Islet precursor cell (in vitro differentiated cells): ENCODE measurements around the gene ACOXL.
"Not testable (repeated sequence)": the region's sequence is repeated elsewhere in the genome, so short reads cannot be mapped to it uniquely, and the experiment has no call there.

ENCODE experiments used
- DNase-seq: peaks from one replicate; pipeline ENCODE4 v3.0.0-alpha.2; 2018

The ACOXL gene

DNA sequence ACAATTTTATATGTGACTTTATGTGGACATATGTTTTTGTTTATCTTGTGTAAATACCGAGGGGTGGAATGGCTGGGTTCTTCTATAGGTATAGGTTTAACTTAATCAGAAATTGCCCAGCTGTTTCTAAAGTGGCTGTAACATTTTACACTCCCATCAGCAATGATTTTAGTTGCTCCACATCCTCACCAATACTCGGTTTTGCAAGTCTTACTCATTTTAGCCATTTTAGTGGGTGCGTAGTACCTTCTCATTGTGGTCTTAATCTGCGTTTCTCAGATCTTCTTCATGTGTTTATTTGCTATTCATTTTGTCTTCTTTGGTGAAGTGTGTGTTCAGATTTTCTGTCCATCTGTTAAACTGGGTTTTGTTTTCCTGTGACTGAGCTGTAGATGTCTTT lies 292.9 kb downstream of the ACOXL start:
- no peak for DNase-seq

DNA sequence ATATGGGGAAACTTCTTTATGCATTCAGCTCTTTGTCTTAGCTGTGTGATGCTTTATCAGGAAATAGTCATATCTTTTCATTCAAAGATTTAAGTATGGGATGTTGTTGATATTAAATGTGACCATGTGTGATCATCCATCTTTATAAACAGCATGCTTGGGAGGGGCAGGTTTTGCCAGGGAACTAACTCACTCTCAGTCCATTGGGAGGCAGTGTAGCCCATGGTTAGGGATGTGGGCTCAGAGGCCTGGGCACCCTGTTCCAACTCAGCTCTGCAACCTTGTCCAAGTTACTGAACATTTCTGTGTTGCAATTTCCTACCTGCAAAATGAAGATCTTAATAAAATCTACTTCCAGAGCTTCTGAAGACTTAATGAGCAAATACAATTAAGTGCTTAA lies 296.3 kb downstream of the ACOXL start:
- no peak for DNase-seq

DNA sequence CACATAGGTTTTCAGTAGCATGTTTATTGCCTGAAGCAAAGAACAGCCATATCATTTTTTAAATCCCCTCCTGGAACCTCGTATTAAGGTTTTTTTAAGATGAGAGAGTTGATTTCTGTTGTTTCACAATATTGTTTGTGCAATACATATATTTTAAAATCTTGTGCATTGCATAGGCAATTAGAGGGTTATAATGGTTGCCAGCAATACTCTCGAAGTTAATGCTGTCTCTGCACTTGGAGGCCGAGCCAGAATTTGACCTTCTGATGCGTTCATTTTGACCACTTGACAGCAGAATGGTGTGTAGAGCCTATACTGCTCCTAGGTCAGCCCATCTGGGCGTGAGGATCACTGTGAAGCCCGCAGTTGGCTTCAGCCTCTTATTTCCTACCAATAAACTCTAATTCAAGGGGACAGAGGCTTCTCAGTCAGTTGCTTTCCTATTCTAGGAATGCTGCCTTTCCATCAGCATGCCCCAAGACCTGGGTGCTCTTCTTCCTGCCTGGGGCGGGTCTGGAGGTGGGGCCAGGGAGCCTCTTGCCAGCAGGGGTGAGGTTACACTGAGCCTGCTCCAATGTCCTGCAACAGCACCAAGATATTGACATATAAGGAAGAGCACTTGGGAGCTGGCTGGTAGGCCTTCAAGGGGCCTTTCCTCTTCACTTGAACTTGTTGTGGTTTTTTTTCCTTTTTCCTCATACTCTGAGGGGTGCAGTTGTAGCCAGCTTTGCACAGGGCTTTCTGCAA lies 297.0 kb downstream of the ACOXL start:
- DNase-seq = peak; percentile 88

DNA sequence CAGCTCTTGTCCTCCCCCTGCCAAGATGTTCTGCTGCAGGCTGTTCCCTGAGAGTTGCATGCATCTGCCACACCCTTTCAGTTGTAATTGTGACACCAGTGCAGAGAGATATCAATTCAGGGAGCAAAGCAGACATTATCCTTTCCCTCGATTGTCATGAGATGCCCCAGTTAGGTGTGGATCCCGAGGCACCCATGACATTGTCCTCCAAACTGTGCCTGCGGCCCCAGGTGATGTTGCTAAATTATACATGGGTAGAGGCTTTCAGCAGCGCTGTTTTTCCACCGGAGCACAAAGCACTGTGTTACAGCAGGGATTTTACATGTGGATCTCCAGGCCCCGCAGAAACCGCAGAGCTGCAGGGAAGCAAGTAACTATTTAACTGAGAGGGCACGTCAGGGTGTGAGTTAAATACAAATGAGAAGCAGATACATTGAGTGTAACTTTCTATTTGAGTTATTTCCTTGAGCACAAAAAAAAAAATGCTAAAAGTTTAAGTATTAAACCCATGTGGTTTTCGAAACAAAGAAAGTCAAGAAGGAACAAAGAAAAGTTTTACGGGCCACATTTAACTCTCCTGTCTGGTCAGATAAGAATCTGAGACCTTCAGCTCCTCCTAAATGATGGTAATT lies 298.0 kb downstream of the ACOXL start:
- DNase-seq = peak; percentile 78

DNA sequence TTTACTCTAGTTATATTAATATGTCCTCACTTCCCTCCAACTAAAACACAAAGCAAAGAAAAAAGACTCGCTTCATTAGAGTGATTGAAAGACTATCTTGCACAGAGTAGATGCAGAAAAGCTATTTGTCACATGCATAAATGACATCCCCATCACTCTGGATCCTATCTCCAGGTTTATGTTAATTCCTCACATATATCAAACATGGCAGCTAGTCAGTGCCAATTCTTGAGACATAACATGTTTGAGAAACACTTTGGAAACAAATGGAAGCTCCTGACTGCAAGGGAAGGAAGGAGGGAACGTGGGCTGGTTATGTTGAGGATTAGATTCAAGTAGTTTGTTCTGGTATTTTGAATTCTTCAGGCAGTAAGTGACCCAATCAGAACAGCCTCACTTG lies 298.6 kb downstream of the ACOXL start:
- DNase-seq = no peak

DNA sequence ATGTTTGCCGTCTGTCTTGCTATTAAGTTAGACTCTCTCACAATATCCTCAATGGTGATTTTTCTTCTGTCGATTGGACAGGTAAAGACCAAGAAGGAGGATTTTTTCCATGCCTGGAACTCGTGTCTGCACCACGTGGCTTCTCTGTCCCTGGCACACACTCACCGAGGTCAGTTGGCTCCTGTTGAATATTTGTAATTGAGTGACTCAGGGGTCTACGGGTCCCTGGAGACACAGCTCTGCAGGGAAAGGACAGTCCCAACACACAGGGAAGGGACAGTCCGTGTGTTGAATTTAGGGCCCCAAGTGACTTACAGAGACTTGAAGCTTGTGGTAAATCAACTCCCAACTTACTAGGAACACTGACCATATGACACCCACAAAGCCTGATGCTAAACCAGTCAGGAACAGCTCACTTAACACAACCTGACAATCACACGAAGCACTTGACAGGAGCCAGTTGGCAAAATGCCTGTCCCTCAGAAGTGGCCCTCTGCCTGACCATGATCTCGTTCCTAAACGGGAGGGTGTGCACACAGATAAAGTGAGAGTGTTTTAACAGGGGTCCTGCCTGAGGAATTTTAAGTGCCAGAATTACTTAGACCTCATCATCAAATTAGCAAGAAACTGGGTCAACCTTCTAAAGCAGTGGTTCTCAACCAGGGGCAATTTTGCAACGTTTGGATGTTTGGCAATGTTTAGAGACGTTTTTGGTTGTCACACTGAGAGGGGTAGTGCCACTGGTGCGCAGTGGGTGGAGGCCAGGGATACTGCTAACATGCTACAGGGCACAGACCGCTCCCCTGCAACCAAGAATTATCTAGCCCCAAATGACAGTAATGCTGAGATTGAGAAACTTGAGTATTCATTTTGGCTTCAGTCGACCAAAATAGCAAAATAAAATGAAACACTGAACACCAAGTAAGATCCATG lies 299.4 kb downstream of the ACOXL start:
- peak; percentile 64 for DNase-seq

DNA sequence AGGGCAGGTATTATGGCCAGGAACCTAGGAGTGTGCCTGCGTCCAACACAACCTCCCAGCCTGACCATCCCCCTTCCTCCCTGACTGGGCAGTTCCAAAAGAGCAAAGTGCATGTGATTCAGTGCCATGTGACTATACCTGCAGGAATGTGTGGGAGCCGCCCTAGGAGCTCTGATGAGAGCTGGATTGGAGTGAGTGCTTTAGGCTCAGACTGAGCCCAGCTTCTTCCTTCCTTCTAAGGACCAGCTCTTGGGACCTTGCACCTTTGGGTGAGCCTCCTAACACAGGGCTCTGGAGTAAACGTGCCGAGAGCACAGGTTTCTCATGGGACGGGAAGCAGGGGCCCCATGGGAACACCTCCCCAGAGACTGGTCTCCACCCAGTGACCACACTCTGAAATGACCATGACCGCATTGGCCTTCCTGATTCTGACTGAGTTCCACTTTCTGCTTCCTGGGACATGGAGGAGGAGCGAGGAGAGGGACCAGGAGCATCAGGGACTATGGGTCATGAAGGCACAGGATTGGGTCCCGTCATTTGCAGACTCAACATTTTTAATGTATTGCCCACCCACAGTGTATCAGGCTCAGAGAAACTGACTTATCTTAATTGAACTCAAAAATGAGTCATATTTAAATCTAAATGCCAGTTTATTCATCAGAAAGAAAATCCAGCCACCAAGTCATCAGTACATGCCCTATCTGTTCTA lies 300.5 kb downstream of the ACOXL start:
- peak; percentile 89 for DNase-seq

DNA sequence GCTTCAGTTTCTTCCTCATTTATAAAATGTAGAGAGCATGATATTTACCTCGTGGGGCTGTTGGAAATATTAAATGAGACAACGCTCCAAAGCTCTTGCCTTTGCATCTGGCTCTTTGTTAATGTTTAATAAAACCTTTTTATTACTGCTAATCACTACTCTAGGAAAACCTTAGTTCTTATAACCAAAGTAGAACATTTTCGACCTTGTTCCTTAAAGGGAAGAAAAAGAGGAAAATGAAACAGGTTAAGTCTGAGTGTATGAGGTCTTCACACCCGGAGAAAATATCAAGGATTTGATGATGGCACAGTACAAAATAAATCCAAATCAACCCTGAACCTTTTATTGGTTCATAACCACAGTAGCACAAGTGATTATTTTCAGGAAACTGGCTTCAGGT lies 301.8 kb downstream of the ACOXL start:
- no peak for DNase-seq

DNA sequence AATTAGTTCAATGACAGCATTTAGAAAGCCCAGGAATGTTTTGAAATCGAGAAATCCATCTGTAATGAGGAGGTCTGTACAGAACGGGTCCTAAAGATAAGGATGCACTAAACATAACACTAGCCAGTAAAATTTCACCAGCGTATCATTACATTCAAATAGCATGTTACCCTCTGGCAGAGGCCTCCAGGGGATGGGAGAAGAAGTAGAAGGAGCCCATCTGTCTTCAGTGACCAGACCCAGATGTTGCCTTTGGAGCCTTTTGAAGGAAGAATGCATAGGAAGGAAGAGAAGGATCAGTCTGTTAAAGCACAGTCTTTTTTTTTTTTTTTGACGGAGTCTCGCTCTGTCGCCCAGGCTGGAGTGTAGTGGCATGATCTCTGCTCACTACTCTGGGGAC lies 302.2 kb downstream of the ACOXL start:
- DNase-seq = peak; percentile 10

DNA sequence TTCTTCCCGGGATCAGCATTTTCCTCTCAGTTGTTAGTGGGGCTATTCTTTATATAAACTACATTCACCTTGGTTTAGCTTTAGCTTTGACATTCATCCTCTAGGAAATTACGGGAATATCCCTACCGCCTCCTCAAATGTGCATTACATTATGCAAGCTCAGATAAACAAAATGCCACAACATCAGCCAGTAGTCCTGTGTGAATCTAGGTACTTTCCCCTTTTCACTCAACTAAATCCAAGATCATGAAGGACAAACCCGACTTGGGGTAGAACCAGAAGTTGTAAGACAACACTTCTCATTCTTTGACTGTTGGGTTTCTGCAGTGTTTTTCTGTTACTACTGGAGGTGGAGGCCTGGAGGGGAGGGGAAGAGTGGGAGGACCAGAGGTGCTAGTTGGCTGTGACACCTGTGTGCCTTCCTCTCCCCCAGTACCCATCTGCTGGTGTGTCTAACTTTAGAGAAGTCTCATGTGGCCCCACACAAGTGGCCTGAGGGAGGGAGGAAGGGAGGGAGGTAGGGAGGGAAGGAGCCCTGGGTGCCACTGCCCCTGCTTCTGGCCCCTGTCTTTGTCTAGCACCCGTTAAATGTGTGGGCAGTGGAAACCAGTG lies 303.6 kb downstream of the ACOXL start:
- DNase-seq = peak; percentile 16

DNA sequence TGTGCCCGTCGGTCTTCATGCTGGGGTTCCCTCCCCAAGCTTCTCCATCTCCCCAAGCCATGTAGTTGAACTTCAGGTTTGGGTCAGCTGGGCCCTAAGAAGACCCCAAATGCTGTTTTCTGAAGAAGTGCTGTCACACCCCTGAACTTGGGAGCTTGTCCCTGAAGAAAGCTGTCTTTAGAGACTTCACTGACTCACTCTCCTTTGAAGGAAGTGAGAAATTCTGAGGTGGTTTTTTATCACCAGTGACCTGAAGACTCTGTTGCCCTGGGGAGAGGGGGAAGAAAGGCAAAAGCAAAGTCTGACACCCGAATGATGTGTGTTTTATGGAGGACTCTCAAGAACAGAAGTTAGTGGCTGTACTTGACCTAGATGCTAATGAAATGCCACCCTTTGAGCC lies 304.8 kb downstream of the ACOXL start:
- DNase-seq = peak; percentile 26

DNA sequence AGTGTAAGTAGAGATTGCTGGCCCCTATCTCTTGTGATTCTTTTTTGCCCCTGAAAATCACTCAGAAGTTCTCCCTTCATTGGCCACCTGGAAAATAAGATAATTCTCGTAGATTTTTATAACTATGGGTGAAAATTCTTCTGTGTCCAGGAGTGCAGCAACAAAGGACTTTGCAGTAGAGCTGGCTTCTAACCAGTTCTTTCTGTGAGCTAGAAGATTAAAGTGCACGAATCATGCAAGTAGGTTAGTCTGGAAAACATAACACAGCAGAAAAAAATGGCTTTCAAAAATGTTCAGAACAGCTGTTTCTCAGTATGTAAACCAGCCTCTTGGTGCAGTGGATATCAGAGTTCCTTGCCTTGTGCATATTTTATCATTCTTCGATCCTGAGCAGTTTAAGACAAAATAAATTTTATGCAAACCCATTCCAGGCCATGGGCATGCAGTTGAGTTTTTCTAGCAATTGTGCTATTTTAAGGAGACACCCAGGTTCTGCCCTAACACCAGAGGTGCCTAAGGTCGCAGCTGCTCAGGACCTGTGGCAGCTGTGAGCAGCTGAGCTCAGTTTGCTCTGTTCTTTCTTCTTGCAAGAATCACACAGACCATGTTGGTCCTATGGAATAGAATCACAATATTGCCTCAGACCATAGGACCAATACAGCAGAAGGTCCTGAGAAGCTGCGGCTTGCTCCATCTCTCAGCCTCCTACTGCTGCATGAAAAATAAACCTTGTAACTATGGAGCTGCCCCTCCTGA lies 307.4 kb downstream of the ACOXL start:
- DNase-seq = no peak

DNA sequence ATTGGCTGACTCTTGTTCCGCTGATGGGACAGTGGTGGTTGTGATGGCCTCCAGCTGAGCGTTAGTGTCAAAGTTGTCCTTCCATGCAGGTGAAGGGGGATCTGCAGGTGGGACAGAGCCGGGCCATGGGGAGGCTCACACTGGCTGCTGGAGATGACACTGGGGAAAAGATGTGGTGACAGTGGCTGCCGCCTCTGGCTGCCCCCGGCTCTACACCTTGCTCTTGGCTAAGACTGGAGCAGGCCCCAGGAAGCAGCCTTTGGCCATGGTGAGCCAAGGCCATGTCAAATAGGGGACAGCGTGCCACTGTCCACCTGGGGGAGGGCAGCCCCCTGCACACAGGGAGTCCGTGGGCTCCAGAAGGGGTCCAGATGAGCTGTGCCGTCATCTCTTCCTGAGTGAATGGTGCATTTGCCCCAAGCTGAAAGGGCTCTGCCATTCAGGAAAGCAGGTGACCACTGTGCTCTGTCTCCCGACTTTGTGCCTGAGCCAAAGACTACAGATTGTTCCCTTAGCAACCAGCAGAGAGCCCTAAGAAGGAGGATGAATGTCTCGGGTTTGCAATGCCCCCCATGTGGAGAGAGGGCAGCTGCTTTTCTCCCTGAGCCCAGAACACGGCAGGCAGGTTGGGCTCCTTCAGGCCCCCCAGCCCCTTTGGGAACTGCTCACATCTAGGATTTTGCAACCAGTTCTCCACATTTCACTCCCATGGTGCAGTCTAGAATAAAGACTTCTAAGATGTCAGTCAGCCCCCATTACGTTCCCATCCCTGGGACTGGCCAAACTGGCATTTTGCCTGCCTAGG lies 309.2 kb downstream of the ACOXL start:
- peak; percentile 46 for DNase-seq

DNA sequence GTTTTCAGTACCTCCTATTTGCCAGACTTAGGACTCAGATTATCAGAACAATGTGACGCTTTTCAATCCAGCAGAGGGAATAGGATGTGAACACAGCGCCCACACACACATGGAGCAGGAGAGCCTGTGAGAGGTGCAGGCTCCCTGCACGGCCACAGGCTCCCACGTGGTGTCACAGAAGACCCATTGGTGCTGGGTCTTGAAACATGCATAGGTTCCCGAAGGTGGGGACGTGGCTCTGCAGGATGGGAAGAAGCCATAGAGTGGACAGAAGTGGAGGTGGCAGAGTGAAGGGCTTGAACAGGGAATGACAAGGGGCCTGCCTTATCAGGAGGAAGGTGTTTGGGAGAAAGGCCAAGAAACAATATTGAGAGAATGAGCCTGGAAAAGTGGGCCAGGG lies 309.9 kb downstream of the ACOXL start:
- peak; percentile 36 for DNase-seq

DNA sequence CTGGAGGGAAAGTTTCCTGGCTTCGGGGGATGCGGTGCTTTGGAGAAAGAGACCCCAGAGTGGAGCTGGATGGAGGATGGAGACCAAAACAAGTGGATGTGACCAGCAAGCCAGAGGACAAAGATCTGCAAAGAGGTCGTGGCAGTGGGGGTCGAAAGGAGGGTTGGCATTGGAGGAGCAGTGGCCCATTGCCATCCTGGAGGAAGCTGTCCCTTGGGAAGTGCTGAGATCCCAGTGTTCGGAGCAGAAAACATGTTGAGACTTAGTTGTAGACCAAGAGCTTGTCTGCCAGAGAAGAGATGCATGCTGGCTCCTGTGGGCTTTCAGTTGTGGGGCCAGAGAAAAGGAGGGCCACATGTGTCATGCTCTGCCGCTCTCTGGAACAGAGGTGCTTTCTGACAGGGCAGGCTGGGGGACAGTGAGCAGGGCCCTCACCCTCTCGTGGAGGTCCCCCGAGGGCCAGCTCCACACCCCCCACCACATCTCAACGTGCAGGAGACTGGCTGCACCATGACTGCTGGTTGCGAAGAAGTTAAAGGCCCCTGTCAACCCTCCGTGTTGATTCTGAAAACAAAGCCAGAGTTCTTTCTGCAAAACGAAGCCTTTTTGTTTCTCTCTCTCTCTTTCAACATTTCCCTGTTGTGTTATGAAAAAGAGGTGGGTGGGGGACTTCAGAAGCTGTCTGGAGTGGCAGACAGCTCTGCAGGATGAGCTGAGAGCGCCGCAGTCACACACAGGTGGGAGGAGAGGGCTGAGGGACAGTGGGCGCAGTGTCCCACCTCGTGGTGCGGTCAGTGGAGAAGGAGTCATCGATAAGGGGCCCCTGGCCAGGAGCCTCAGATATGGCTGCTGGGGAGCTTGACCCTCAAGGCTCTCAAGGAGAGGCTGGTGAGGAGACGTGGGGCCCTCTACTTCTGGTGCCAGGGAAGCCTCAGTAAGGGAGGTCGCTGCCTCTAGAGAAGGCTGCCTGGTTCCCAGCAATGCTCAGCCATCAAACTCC lies 310.7 kb downstream of the ACOXL start:
- peak; percentile 46 for DNase-seq

DNA sequence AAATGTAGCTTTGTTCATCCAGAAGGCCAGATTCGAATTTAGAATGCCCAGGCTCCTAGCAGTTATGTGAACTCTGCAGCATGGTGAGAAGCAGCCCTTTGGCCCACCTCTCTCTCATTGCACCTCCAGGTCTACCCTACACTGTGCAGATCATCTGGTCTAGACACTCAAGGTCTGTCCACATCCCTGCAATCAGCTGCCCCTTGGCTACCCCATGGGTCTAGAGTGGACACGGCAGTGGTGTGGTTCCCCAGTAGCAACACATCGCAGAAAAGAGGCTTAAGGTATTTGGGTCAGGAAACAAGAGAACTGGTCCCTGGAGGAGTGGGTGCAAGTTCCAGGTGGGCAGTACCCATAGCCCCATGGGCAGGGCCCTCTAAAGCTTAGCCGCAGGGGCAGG lies 311.7 kb downstream of the ACOXL start:
- no peak for DNase-seq

DNA sequence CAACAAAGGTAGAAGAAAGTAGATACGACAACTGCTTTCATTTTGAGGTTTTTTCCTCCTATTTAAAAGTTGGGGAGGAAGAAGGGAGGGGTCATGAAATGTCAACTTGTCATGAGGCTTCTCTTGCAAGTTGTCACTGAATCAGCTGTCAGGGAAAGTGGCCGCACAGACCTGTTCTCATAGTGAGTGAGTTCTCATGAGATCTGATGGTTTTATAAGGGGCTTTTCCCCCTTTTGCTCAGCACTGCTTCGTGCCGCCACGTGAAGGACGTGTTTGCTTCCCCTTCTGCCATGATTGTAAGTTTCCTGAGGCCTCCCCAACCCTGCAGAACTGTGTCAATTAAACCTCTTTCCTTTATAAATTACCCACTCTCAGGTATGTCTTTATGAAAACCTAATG lies 312.9 kb downstream of the ACOXL start:
- not testable (repeated sequence) for DNase-seq

DNA sequence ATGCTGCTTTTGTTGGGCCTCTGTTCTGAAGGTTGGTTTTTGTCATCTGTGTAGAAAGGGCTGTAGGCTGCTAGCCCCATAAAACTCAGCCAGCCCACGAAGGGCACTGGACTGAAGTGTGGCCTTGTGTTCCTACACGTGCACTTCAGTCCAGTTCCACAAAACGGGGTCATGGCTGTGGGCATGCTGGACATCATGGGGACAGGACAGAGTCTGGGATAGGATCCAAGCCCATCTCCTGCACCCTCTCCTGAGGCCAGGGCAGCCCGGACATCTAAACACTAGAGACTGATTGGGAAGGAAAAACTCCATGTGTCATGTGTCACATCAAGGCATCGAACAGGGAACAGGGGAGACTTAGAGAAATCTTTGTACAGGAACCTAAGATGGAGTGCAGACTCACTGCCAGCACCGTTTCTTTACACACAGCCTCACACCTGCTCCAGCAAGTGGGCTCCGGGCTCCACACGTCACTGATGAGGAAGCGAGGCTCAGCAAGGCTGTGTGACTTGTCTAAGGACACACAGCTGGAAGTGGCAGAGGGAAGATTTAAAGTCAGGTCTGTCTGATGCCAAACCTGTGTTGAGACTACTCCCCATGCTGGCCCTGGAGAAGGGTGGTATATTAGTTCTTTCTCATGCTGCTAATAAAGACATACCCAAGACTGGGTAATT lies 313.5 kb downstream of the ACOXL start:
- DNase-seq = no peak

DNA sequence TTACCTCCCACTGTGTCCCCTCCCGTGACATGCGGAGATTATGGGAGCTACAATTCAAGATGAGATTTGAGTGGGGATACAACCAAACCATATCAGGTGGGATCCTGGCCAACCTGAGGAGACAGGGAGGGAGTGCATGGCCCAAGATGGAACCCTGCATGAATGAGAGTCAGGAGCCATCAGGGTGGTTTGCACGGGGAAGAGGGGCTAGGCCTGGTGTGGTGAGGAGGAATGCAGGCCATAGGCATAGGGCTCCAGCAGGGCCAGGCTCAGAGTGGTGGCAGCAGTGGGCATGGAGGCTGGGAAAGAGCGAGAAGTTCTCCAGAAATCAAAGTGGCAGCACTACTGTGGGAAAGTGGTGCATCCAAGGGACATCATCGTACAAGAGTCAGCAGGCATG lies 314.3 kb downstream of the ACOXL start:
- DNase-seq = no peak
